ENCODE data around the gene CERS4. TPM values are rescaled to one million over a fixed set of nuclear protein-coding genes. Genes with fewer than 3 reads are reported as not detected.
A peak's percentile ranks its signal among the peaks of the same experiment; 100 is the strongest.

The CERS4 gene
- total RNA-seq, 1 experiment from 2014 or later = 66.9 TPM

DNA sequence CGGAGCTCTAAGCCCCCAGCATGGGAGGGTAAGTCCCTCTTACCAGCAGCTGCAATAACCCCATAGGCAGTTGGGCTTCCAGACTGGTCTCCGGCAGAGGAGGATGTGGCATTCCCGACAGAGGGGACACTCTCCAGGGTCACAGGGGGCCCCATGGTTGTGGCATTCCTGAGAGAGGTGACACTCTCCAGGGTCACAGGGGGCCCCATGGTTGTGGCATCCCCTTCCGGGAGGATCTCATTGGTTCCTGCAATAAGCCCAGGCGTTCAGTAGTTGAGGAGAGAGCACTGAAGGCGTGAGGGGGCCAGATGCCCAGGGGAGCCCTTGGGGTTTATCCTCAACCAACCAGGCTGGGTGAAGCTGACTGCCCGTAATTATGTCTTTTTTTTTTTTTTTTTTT lies 93.6 kb downstream of the CERS4 start:
- intact Hi-C loops (cut with micrococcal nuclease; ENCODE audit: unreplicated experiment) = no loop called here
- Histone ChIP-seq H3K9me3 (no peaks in the 10 kb centered on the region), H3K36me3 (ENCODE audit: control insufficient read depth, insufficient read depth, low read length) (no peaks in the 10 kb centered on the region), H3K4me1 (no peaks in the 10 kb centered on the region), H3K27me3 (replicated peaks; ENCODE audit: control insufficient read depth, insufficient read depth, low read length) (no peaks in the 10 kb centered on the region), H3K4me3 (ENCODE audit: low read depth, low read length) (no peak overlapping the region)
- ChIA-PET CTCF (no interaction called here), POLR2A (no interaction called here)
- no peak overlapping the region for H3K27ac Mint-ChIP-seq (ENCODE audit: unreplicated experiment)
- TF ChIP-seq, protein P1, sequence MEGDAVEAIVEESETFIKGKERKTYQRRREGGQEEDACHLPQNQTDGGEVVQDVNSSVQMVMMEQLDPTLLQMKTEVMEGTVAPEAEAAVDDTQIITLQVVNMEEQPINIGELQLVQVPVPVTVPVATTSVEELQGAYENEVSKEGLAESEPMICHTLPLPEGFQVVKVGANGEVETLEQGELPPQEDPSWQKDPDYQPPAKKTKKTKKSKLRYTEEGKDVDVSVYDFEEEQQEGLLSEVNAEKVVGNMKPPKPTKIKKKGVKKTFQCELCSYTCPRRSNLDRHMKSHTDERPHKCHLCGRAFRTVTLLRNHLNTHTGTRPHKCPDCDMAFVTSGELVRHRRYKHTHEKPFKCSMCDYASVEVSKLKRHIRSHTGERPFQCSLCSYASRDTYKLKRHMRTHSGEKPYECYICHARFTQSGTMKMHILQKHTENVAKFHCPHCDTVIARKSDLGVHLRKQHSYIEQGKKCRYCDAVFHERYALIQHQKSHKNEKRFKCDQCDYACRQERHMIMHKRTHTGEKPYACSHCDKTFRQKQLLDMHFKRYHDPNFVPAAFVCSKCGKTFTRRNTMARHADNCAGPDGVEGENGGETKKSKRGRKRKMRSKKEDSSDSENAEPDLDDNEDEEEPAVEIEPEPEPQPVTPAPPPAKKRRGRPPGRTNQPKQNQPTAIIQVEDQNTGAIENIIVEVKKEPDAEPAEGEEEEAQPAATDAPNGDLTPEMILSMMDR (IDR thresholded peaks at IDR 0.05; ENCODE audit: insufficient read depth in 1 of 2, low read depth in 1 of 2, low read length in 1 of 2, severe bottlenecking in 1 of 2, unreplicated experiment in 1 of 2) = no peak
- H3K4me3 Mint-ChIP-seq (ENCODE audit: unreplicated experiment) = no peak overlapping the region
- H3K4me1 Mint-ChIP-seq (ENCODE audit: low read depth, unreplicated experiment) = peaks cover 13% of the 10 kb centered on the region
- no peaks in the 10 kb centered on the region for H3K27me3 Mint-ChIP-seq (ENCODE audit: insufficient read depth, unreplicated experiment)
- DNase-seq = peak in 1 of 2 experiments; percentile 18
- peaks cover 8% of the 10 kb centered on the region for H3K36me3 Mint-ChIP-seq (ENCODE audit: insufficient read depth, unreplicated experiment)
- H3K9me3 Mint-ChIP-seq (ENCODE audit: unreplicated experiment) = no peaks in the 10 kb centered on the region
- no TSS peak for BruUV-seq (replicated peaks)

DNA sequence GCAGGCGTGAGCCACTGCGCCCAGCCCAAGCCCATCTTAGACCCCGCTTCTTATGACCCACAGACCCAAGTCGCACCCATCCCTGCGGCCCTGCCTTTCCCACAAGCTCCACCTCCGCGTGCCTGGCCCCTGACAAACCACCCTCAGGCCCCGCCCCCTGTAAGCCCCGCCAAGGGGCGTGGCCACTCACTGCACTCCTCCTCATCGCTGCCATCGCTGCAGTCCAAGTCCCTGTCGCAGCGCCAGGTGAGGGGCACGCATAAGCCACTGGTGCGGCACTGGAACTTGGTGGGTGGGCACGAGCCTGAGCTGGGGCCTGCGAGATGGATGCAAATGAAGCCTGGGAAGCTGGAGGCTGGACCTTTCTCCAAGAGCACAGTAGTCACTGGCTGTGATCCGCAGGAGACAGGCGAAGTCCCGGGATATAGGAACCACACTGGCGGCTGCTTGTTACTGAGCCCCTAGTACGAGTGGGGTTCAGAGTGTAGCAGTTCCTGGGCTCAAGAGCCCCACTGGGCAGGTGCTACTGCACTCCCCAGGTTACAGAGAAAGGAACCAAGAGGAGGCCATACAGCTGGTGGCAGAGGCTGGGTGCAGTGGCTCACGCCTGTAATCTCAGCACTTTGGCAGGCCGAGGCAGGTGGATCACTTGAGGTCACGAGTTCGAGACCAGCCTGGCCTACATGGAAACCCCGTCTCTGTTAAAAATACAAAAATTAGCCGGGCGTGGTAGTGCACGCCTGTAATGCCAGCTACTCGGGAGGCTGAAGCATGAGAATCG lies 95.9 kb downstream of the CERS4 start:
- POLR2A ChIA-PET = no interaction called here
- no peaks in the 10 kb centered on the region for H3K36me3 ChIP-seq (ENCODE audit: control insufficient read depth, insufficient read depth, low read length)
- Mint-ChIP-seq H3K27ac (ENCODE audit: unreplicated experiment) (no peak overlapping the region), H3K27me3 (ENCODE audit: insufficient read depth, unreplicated experiment) (no peaks in the 10 kb centered on the region), H3K36me3 (ENCODE audit: insufficient read depth, unreplicated experiment) (peaks cover 24% of the 10 kb centered on the region), H3K9me3 (ENCODE audit: unreplicated experiment) (no peaks in the 10 kb centered on the region), H3K4me1 (ENCODE audit: low read depth, unreplicated experiment) (peaks cover 13% of the 10 kb centered on the region), H3K4me3 (ENCODE audit: unreplicated experiment) (no peak overlapping the region)
- no peaks in the 10 kb centered on the region for H3K9me3 ChIP-seq
- TF ChIP-seq, protein P1 (IDR thresholded peaks at IDR 0.05; ENCODE audit: insufficient read depth in 1 of 2, low read depth in 1 of 2, low read length in 1 of 2, severe bottlenecking in 1 of 2, unreplicated experiment in 1 of 2) = no peak
- H3K27me3 ChIP-seq (replicated peaks; ENCODE audit: control insufficient read depth, insufficient read depth, low read length) = no peaks in the 10 kb centered on the region
- no peaks in the 10 kb centered on the region for H3K4me1 ChIP-seq
- no TSS peak for BruUV-seq (replicated peaks)
- CTCF ChIA-PET = no interaction called here
- no peak overlapping the region for H3K4me3 ChIP-seq (ENCODE audit: low read depth, low read length)
- intact Hi-C loops (cut with micrococcal nuclease; ENCODE audit: unreplicated experiment) = no loop called here
- peak; percentile 24 to 38 for DNase-seq

DNA sequence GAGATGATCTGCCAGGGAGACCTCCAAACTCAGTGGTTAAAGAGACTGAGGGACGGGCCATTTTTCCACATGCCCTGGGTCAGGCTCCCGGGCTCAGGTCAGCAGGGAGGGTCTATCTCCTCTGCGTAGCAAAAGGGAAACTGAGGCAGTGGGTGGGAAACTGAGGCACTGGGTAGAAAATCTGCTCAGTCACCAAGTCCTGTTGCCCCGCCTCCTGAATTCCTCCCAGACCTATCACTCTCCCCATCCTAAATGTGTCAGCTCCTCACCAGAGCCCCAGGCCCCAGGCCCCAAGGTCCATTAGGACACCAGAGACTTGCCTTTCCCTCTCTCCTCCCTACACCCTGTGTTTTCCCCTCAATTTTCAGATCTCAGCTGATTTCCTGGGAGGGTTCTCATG lies 96.6 kb downstream of the CERS4 start:
- Histone ChIP-seq H3K27me3 (replicated peaks; ENCODE audit: control insufficient read depth, insufficient read depth, low read length) (no peaks in the 10 kb centered on the region), H3K4me1 (no peaks in the 10 kb centered on the region)
- POLR2A ChIA-PET = no interaction called here

More for the DNA sequence above, 96.6 kb downstream of the CERS4 start:
- intact Hi-C loops (cut with micrococcal nuclease; ENCODE audit: unreplicated experiment) = no loop called here
- peaks cover 31% of the 10 kb centered on the region for H3K36me3 Mint-ChIP-seq (ENCODE audit: insufficient read depth, unreplicated experiment)
- Histone ChIP-seq H3K9me3 (no peaks in the 10 kb centered on the region), H3K4me3 (ENCODE audit: low read depth, low read length) (no peak overlapping the region), H3K36me3 (ENCODE audit: control insufficient read depth, insufficient read depth, low read length) (no peaks in the 10 kb centered on the region; the same call in 1 of the 2 replicates)
- peaks cover 13% of the 10 kb centered on the region for H3K4me1 Mint-ChIP-seq (ENCODE audit: low read depth, unreplicated experiment)
- H3K27me3 Mint-ChIP-seq (ENCODE audit: insufficient read depth, unreplicated experiment) = no peaks in the 10 kb centered on the region
- H3K4me3 Mint-ChIP-seq (ENCODE audit: unreplicated experiment) = no peak overlapping the region
- no peaks in the 10 kb centered on the region for H3K9me3 Mint-ChIP-seq (ENCODE audit: unreplicated experiment)
- peak in 1 of 2 experiments; percentile 24 for DNase-seq
- no peak overlapping the region for H3K27ac Mint-ChIP-seq (ENCODE audit: unreplicated experiment)
- no TSS peak for BruUV-seq (replicated peaks)
- CTCF ChIA-PET = no interaction called here
- TF ChIP-seq, protein P1 (IDR thresholded peaks at IDR 0.05; ENCODE audit: insufficient read depth in 1 of 2, low read depth in 1 of 2, low read length in 1 of 2, severe bottlenecking in 1 of 2, unreplicated experiment in 1 of 2) = no peak

Data from Caco-2 (cell line).